HepG2 (cell line): ENCODE results near the gene ZNF79. TPM values are rescaled to one million over a fixed set of nuclear protein-coding genes. Genes with fewer than 3 reads are reported as not detected.

Experiments
- AKAP8 ChIP-seq: sonication (generic); formaldehyde crosslinking; IDR thresholded peaks from 2 replicates; pipeline ENCODE4 v1.5.1; 2020; ENCODE audit warnings: mild to moderate bottlenecking, missing genetic modification reagents
- ARHGAP35 ChIP-seq: sonication (generic); formaldehyde crosslinking; IDR thresholded peaks from 2 replicates; pipeline ENCODE4 v1.9.0; 2022; ENCODE audit warnings: mild to moderate bottlenecking, inconsistent platforms, moderate library complexity, missing genetic modification reagents, borderline replicate concordance
- CAMTA2 ChIP-seq: sonication (generic); formaldehyde crosslinking; IDR thresholded peaks from 2 replicates; pipeline ENCODE4 v1.4.0; 2020; ENCODE audit warnings: mild to moderate bottlenecking, missing genetic modification reagents, borderline replicate concordance
- CC2D1A ChIP-seq: sonication (generic); formaldehyde crosslinking; IDR thresholded peaks from 2 replicates; pipeline ENCODE4 v1.8.1; 2023; ENCODE audit warnings: mild to moderate bottlenecking, missing genetic modification reagents
- CHD4 ChIP-seq: fragments of 200-600 bp; sonication (generic); IDR thresholded peaks from 2 replicates; pipeline ENCODE4 v1.7.0; 2017; ENCODE audit warnings: mild to moderate bottlenecking, low read length, borderline replicate concordance
- ERF ChIP-seq: IDR thresholded peaks from 2 replicates; pipeline ENCODE4 v1.6.1; 2018; ENCODE audit warnings: missing biosample characterization, missing genetic modification reagents
- HNF4A ChIP-seq: sonication (generic); formaldehyde crosslinking; IDR thresholded peaks from 2 replicates; pipeline ENCODE4 v1.4.0; 2020; ENCODE audit warnings: missing genetic modification reagents
- HNF4G ChIP-seq, 2 experiments: sonication (generic) in 1 of 2; formaldehyde crosslinking in 1 of 2; IDR thresholded peaks; 2 replicates each; pipeline versions ENCODE4 v1.4.0 to v1.6.1; 2011 to 2020; ENCODE audit warnings: borderline replicate concordance in 2 of 2, low read depth in 2 of 2, mild to moderate bottlenecking in 2 of 2, low read length in 1 of 2, missing genetic modification reagents in 1 of 2, moderate library complexity in 1 of 2
- JARID2 ChIP-seq: sonication (generic); formaldehyde crosslinking; IDR thresholded peaks from 2 replicates; pipeline ENCODE4 v1.8.1; 2023; ENCODE audit warnings: missing genetic modification reagents, inconsistent platforms; ENCODE audit not compliant: insufficient replicate concordance
- JUNB ChIP-seq: sonication (generic); formaldehyde crosslinking; IDR thresholded peaks from 2 replicates; pipeline ENCODE4 v1.8.0; 2022; ENCODE audit warnings: missing genetic modification reagents, mild to moderate bottlenecking, borderline replicate concordance
- LCORL ChIP-seq, 2 experiments: fragments of 450-650 bp in 1 of 2; sonication (generic) in 1 of 2; formaldehyde crosslinking in 1 of 2; IDR thresholded peaks; 2 replicates each; pipeline versions ENCODE4 v1.5.0 to v1.6.1; 2017 to 2020; ENCODE audit warnings: antibody characterized with exemption in 1 of 2, missing genetic modification reagents in 1 of 2
- NR2F6 ChIP-seq, 2 experiments: IDR thresholded peaks; 2 replicates each; pipeline ENCODE4 v1.6.1; 2016; ENCODE audit warnings: antibody characterized with exemption in 1 of 2, mild to moderate bottlenecking in 1 of 2
- PAX8 ChIP-seq: sonication (generic); formaldehyde crosslinking; IDR thresholded peaks from 2 replicates; pipeline ENCODE4 v1.8.0; 2022; ENCODE audit warnings: mild to moderate bottlenecking, missing genetic modification reagents, borderline replicate concordance
- PRPF4 ChIP-seq: fragments of 200-400 bp; formaldehyde crosslinking; IDR thresholded peaks from 2 replicates; pipeline ENCODE4 v1.6.1; 2016; ENCODE audit warnings: low read length, low read depth; ENCODE audit not compliant: poor library complexity, severe bottlenecking
- RCOR2 ChIP-seq: IDR thresholded peaks from 2 replicates; pipeline ENCODE4 v1.6.1; 2016; ENCODE audit warnings: missing biosample characterization, missing genetic modification reagents
- SAFB2 ChIP-seq: sonication (generic); formaldehyde crosslinking; IDR thresholded peaks from 2 replicates; pipeline ENCODE4 v1.5.1; 2020; ENCODE audit warnings: missing genetic modification reagents, low read depth, mild to moderate bottlenecking, borderline replicate concordance
- SETDB1 ChIP-seq: sonication (generic); formaldehyde crosslinking; IDR thresholded peaks from 2 replicates; pipeline ENCODE4 v1.5.1; 2020; ENCODE audit warnings: missing genetic modification reagents, mild to moderate bottlenecking, borderline replicate concordance
- ZFP36 ChIP-seq: fragments of 150-350 bp; IDR thresholded peaks from 2 replicates; pipeline ENCODE4 v1.6.1; 2018; ENCODE audit warnings: borderline replicate concordance, low read length, low read depth; ENCODE audit not compliant: partially characterized antibody
- ZFP62 ChIP-seq: sonication (generic); formaldehyde crosslinking; IDR thresholded peaks from 2 replicates; pipeline ENCODE4 v1.4.0; 2020; ENCODE audit warnings: missing genetic modification reagents
- polyA plus RNA-seq, 8 experiments: library from polyadenylated mRNA; depleted of rRNA in 3 of 8; stranded (reverse) in 7 of 8; unstranded in 1 of 8; fragments of >200 nt; fragmentation: Illumina TruSeq in 4 of 8; extraction: Trizol in 4 of 8; gene quantifications; 2 replicates each; pipeline versions ENCODE4 v1.2.1 to v1.2.3, GENCODE V29; 2011 to 2016; ENCODE audit warnings: low read depth in 4 of 8, missing spikeins in 1 of 8, mixed read lengths in 1 of 8; ENCODE audit not compliant: insufficient read depth in 1 of 8
- total RNA-seq, 5 experiments: library from RNA; depleted of rRNA; stranded (reverse); fragments of >200 nt; fragmentation: Illumina TruSeq; extraction: Trizol; gene quantifications; 2 replicates each; pipeline ENCODE4 v1.2.3, GENCODE V29; 2016; ENCODE audit warnings: low read depth in 1 of 5
- TF ChIP-seq, protein P1 (sequence below): sonication (generic); formaldehyde crosslinking; IDR thresholded peaks from 2 replicates; pipeline ENCODE4 v1.4.0; 2020; ENCODE audit warnings: missing genetic modification reagents, borderline replicate concordance
- TF ChIP-seq, protein P2 (sequence below): sonication (generic); formaldehyde crosslinking; IDR thresholded peaks from 2 replicates; pipeline ENCODE4 v1.4.0; 2020; ENCODE audit warnings: missing genetic modification reagents
- TF ChIP-seq, protein P3 (sequence below): sonication (generic); formaldehyde crosslinking; IDR thresholded peaks from 2 replicates; pipeline ENCODE4 v1.5.1; 2020; ENCODE audit warnings: mild to moderate bottlenecking, moderate library complexity, missing genetic modification reagents

ZNF79 gene
- total and polyA plus RNA-seq, 2 of the 13 experiments (the other 11 are each of a cell fraction or from before 2014, with no cell fraction given): 3.7 to 8.1 TPM

GRCh38 chr9:127450830-127451607 is 26.8 kb downstream of the ZNF79 start, which contains the start of the genes LRSAM1 and RPL12 (continued):
- TF ChIP-seq JUNB (CRISPR knock-in tag): peak; percentile 42
- 0 out of 2 replicates have a peak, but pooled peaks have one; percentile 20 for TF ChIP-seq ZFP62 (CRISPR knock-in tag)
- TF ChIP-seq, protein P1, sequence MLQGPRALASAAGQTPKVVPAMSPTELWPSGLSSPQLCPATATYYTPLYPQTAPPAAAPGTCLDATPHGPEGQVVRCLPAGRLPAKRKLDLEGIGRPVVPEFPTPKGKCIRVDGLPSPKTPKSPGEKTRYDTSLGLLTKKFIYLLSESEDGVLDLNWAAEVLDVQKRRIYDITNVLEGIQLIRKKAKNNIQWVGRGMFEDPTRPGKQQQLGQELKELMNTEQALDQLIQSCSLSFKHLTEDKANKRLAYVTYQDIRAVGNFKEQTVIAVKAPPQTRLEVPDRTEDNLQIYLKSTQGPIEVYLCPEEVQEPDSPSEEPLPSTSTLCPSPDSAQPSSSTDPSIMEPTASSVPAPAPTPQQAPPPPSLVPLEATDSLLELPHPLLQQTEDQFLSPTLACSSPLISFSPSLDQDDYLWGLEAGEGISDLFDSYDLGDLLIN (CRISPR knock-in tag): 0 out of 2 replicates have a peak, but pooled peaks have one; percentile 77
- no peak for TF ChIP-seq LCORL (IDR thresholded peaks at IDR 0.05)
- TF ChIP-seq LCORL (CRISPR knock-in tag; IDR thresholded peaks at IDR 0.05): peak; percentile 80
- no peak for TF ChIP-seq ZFP36
- TF ChIP-seq PRPF4: no peak
- TF ChIP-seq NR2F6 (IDR thresholded peaks at IDR 0.05): no peak; the same call in 1 of the 2 replicates
- peak; percentile 44; the same call in 1 of the 2 replicates for TF ChIP-seq NR2F6 (CRISPR knock-in tag; IDR thresholded peaks at IDR 0.05)
- TF ChIP-seq ERF (CRISPR knock-in tag): peak; percentile 89
- TF ChIP-seq ARHGAP35 (CRISPR knock-in tag): peak; percentile 46; the same call in 1 of the 2 replicates
- no peak for TF ChIP-seq CHD4
- TF ChIP-seq RCOR2 (CRISPR knock-in tag): no peak
- TF ChIP-seq PAX8 (CRISPR knock-in tag): 0 out of 2 replicates have a peak, but pooled peaks have one; percentile 54
- TF ChIP-seq AKAP8: peak; percentile 84; the same call in 1 of the 2 replicates
- TF ChIP-seq, protein P2, sequence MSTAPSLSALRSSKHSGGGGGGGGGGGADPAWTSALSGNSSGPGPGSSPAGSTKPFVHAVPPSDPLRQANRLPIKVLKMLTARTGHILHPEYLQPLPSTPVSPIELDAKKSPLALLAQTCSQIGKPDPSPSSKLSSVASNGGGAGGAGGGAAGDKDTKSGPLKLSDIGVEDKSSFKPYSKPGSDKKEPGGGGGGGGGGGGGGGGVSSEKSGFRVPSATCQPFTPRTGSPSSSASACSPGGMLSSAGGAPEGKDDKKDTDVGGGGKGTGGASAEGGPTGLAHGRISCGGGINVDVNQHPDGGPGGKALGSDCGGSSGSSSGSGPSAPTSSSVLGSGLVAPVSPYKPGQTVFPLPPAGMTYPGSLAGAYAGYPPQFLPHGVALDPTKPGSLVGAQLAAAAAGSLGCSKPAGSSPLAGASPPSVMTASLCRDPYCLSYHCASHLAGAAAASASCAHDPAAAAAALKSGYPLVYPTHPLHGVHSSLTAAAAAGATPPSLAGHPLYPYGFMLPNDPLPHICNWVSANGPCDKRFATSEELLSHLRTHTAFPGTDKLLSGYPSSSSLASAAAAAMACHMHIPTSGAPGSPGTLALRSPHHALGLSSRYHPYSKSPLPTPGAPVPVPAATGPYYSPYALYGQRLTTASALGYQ: 0 out of 2 replicates have a peak, but pooled peaks have one; percentile 27
- TF ChIP-seq CAMTA2: no peak
- TF ChIP-seq SAFB2 (CRISPR knock-in tag): no peak; the same call in 1 of the 2 replicates
- peak; percentile 47; the same call in 1 of the 2 replicates for TF ChIP-seq HNF4G (IDR thresholded peaks at IDR 0.05; ENCODE audit: borderline replicate concordance, low read depth, low read length)
- TF ChIP-seq HNF4G (CRISPR knock-in tag; IDR thresholded peaks at IDR 0.05; ENCODE audit: borderline replicate concordance, low read depth): peak; percentile 52
- no peak for TF ChIP-seq SETDB1 (CRISPR knock-in tag)
- TF ChIP-seq, protein P3, sequence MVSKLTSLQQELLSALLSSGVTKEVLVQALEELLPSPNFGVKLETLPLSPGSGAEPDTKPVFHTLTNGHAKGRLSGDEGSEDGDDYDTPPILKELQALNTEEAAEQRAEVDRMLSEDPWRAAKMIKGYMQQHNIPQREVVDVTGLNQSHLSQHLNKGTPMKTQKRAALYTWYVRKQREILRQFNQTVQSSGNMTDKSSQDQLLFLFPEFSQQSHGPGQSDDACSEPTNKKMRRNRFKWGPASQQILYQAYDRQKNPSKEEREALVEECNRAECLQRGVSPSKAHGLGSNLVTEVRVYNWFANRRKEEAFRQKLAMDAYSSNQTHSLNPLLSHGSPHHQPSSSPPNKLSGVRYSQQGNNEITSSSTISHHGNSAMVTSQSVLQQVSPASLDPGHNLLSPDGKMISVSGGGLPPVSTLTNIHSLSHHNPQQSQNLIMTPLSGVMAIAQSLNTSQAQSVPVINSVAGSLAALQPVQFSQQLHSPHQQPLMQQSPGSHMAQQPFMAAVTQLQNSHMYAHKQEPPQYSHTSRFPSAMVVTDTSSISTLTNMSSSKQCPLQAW (CRISPR knock-in tag): peak; percentile 79; the same call in 1 of the 2 replicates
- TF ChIP-seq JARID2: no peak
- peak; percentile 40 for TF ChIP-seq HNF4A (CRISPR knock-in tag)
- no peak for TF ChIP-seq CC2D1A (CRISPR knock-in tag)
